ENCODE results near the gene ESRRG. TPM values are rescaled to one million over a fixed set of nuclear protein-coding genes. Genes with fewer than 3 reads are reported as not detected.
A peak's percentile ranks its signal among the peaks of the same experiment; 100 is the strongest.

Gene ESRRG
- total RNA-seq (2012; rRNA removed): 0.25 and 0.44 TPM in 2 replicates

DNA sequence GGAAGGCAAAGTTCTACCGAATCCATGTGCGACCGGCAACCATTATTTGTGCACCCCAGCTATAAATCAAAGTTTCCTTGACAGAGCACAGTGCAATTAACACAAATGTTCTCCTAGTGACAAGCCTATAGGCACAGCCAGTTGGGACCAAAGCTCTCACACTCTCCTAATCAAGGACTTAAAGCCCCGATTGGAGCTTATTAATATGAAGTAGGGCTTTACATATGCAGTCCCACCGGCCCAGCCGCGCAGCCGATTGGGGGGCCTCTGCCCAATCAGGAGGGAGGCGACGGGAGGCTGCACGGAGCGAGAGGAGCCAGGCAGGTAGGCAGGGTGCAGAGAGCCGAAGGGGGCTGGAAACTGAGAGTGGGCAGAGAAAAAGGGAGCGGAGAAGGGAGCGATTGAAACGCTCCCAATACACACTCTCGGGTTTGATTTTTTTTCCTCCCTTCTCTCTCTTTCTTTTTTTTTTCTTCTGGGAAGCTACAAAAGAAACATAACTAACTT is at the start of gene ESRRG:
Gene ESRRG (minus strand): TSS at position 156 of the 507 bp plus-strand sequence. CDS start 130 bp downstream, at position 26.
- Histone ChIP-seq H3K36me3 (ENCODE audit: insufficient read depth, low read length) (no peaks in the 10 kb centered on the region), H3K27me3 (ENCODE audit: control insufficient read depth, insufficient read depth, low read length) (no peaks in the 10 kb centered on the region), H3K9ac (ENCODE audit: low read depth, low read length) (peak within 1 kb of the TSS; percentile 48), H3K4me3 (ENCODE audit: low read length) (peak within 1 kb of the TSS; percentile 80), H3K9me3 (replicated peaks; ENCODE audit: low read length) (no peaks in the 10 kb centered on the region), H3K4me1 (ENCODE audit: control insufficient read depth, insufficient read depth, low read length) (peaks cover 4% of the 10 kb centered on the region), H3K4me2 (ENCODE audit: low read length) (peak within 1 kb of the TSS; percentile 96)

- no peaks in the 10 kb centered on the region for H3K4me1 ChIP-seq (ENCODE audit: control insufficient read depth, insufficient read depth, low read length)
- H3K36me3 ChIP-seq (ENCODE audit: insufficient read depth, low read length): no peaks in the 10 kb centered on the region
- no peaks in the 10 kb centered on the region for H3K27me3 ChIP-seq (ENCODE audit: control insufficient read depth, insufficient read depth, low read length)
- no peak overlapping the region for H3K4me3 ChIP-seq (ENCODE audit: low read length)
- H3K4me2 ChIP-seq (ENCODE audit: low read length): no peak overlapping the region
- no peaks in the 10 kb centered on the region for H3K9me3 ChIP-seq (replicated peaks; ENCODE audit: low read length)
- H3K9ac ChIP-seq (ENCODE audit: low read depth, low read length): no peak overlapping the region
Measured at GRCh38 chr1:216771922-216772321, 48.7 kb upstream of the ESRRG start.

DNA sequence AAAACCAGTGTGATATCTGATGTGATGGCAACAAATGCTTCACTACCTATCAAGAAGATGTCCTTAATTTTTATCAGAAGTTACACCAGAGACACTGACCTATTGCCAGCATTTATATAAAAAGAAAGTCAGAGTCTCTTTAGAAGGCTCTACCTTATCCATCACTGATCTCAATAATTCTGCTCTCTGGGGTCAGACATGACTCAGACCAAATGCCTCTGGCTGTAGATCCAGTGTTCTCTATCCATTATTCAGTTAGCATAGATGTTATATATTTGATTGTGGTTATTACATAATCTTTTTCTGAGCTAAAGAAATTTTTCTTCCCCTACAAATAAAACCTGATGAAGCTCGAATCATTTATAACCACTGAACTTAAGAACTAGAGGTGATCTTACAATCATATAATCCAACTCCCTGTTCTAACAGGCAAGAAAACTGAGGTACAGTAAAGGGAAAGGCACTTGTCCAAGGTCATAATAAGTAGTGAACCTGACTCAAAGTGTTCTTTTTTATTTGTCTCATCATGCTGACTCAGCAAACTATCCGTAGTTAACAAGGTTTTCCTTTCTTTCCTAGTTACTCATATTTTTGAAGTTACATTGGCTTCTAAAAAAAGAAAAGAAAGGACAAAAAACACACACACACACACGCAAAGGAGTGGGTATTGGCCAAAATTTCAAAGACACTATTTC is 43.6 kb upstream of the ESRRG start:
- H3K4me3 ChIP-seq (ENCODE audit: low read length): no peak overlapping the region
- no peaks in the 10 kb centered on the region for H3K27me3 ChIP-seq (ENCODE audit: control insufficient read depth, insufficient read depth, low read length)
- no peaks in the 10 kb centered on the region for H3K9me3 ChIP-seq (replicated peaks; ENCODE audit: low read length)
- H3K4me1 ChIP-seq (ENCODE audit: control insufficient read depth, insufficient read depth, low read length): no peaks in the 10 kb centered on the region
- H3K4me2 ChIP-seq (ENCODE audit: low read length): no peak overlapping the region
- H3K9ac ChIP-seq (ENCODE audit: low read depth, low read length): no peak overlapping the region
- no peaks in the 10 kb centered on the region for H3K36me3 ChIP-seq (ENCODE audit: insufficient read depth, low read length)

GRCh38 chr1:216765346-216766300 is 42.4 kb upstream of the ESRRG start:
- Histone ChIP-seq H3K4me2 (ENCODE audit: low read length) (no peak overlapping the region), H3K36me3 (ENCODE audit: insufficient read depth, low read length) (no peaks in the 10 kb centered on the region), H3K9ac (ENCODE audit: low read depth, low read length) (no peak overlapping the region), H3K27me3 (ENCODE audit: control insufficient read depth, insufficient read depth, low read length) (no peaks in the 10 kb centered on the region), H3K4me3 (ENCODE audit: low read length) (no peak overlapping the region), H3K9me3 (replicated peaks; ENCODE audit: low read length) (no peaks in the 10 kb centered on the region), H3K4me1 (ENCODE audit: control insufficient read depth, insufficient read depth, low read length) (no peaks in the 10 kb centered on the region)

GRCh38 chr1:216758161-216758560 is 34.9 kb upstream of the ESRRG start:
- Histone ChIP-seq H3K9ac (ENCODE audit: low read depth, low read length) (no peak overlapping the region), H3K27me3 (ENCODE audit: control insufficient read depth, insufficient read depth, low read length) (no peaks in the 10 kb centered on the region), H3K4me3 (ENCODE audit: low read length) (no peak overlapping the region), H3K4me1 (ENCODE audit: control insufficient read depth, insufficient read depth, low read length) (no peaks in the 10 kb centered on the region), H3K36me3 (ENCODE audit: insufficient read depth, low read length) (no peaks in the 10 kb centered on the region), H3K4me2 (ENCODE audit: low read length) (no peak overlapping the region), H3K9me3 (replicated peaks; ENCODE audit: low read length) (no peaks in the 10 kb centered on the region)

GRCh38 chr1:216757110-216757509 is 33.9 kb upstream of the ESRRG start:
- Histone ChIP-seq H3K4me2 (ENCODE audit: low read length) (no peak overlapping the region), H3K27me3 (ENCODE audit: control insufficient read depth, insufficient read depth, low read length) (no peaks in the 10 kb centered on the region), H3K9ac (ENCODE audit: low read depth, low read length) (no peak overlapping the region), H3K36me3 (ENCODE audit: insufficient read depth, low read length) (no peaks in the 10 kb centered on the region), H3K4me3 (ENCODE audit: low read length) (no peak overlapping the region), H3K4me1 (ENCODE audit: control insufficient read depth, insufficient read depth, low read length) (no peaks in the 10 kb centered on the region), H3K9me3 (replicated peaks; ENCODE audit: low read length) (no peaks in the 10 kb centered on the region)

DNA sequence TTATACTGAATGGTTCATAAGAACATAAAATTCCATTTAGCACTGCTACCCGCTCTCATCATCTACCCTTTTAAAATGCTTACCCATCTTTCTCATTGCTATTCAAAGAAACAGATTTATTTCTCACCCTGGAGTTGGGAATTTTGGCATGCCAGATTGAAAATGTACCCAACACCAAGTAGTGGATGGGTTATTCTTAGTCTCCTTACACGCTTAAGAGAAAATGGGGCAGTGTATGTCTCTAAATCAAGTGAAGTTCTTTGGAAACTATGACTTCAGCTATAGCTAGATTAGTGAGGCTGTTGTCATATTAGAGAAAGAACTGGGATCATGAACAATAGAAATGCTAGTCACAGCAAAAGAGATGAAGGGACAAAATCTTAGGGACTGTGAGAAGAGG is 27.7 kb upstream of the ESRRG start:
- H3K4me1 ChIP-seq (ENCODE audit: control insufficient read depth, insufficient read depth, low read length): no peaks in the 10 kb centered on the region
- H3K9me3 ChIP-seq (replicated peaks; ENCODE audit: low read length): no peaks in the 10 kb centered on the region
- no peak overlapping the region for H3K4me3 ChIP-seq (ENCODE audit: low read length)
- no peaks in the 10 kb centered on the region for H3K27me3 ChIP-seq (ENCODE audit: control insufficient read depth, insufficient read depth, low read length)
- H3K4me2 ChIP-seq (ENCODE audit: low read length): no peak overlapping the region
- no peaks in the 10 kb centered on the region for H3K36me3 ChIP-seq (ENCODE audit: insufficient read depth, low read length)
- H3K9ac ChIP-seq (ENCODE audit: low read depth, low read length): no peak overlapping the region

DNA sequence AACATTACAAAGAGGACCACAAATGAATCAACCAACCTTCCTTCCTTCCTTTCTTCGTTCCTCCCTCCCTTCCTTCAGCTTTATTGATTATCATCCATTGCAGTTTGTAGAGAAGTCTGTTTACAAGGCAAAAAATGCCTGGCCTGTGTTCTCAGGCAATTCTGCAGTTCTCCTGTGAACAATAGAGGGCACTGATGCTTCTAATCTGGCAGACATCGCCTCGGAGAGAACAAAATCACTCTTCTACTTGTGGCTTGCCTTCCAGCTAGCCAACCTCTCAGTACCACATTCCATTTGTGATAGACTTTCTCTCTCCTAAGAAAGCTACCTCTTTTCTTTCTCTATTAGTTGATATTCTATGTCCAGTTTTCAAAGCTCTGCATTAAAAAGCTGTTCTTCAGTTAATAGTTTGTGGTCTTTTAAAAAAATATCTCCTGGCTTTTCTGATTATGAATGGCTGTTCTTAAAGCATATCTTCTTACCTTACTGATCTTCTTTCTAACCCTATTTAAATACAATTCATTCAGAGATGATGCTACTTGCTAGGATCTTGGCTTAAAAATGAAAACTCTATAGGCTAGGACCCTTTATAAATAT is 26.9 kb upstream of the ESRRG start:
- Histone ChIP-seq H3K27me3 (ENCODE audit: control insufficient read depth, insufficient read depth, low read length) (no peaks in the 10 kb centered on the region), H3K4me3 (ENCODE audit: low read length) (no peak overlapping the region), H3K9me3 (replicated peaks; ENCODE audit: low read length) (no peaks in the 10 kb centered on the region), H3K4me2 (ENCODE audit: low read length) (no peak overlapping the region), H3K9ac (ENCODE audit: low read depth, low read length) (no peak overlapping the region), H3K36me3 (ENCODE audit: insufficient read depth, low read length) (no peaks in the 10 kb centered on the region), H3K4me1 (ENCODE audit: control insufficient read depth, insufficient read depth, low read length) (no peaks in the 10 kb centered on the region)

GRCh38 chr1:216749232-216749631 is 26.0 kb upstream of the ESRRG start:
- Histone ChIP-seq H3K9me3 (replicated peaks; ENCODE audit: low read length) (no peaks in the 10 kb centered on the region), H3K9ac (ENCODE audit: low read depth, low read length) (no peak overlapping the region), H3K4me2 (ENCODE audit: low read length) (no peak overlapping the region), H3K36me3 (ENCODE audit: insufficient read depth, low read length) (no peaks in the 10 kb centered on the region), H3K4me1 (ENCODE audit: control insufficient read depth, insufficient read depth, low read length) (no peaks in the 10 kb centered on the region), H3K4me3 (ENCODE audit: low read length) (no peak overlapping the region), H3K27me3 (ENCODE audit: control insufficient read depth, insufficient read depth, low read length) (no peaks in the 10 kb centered on the region)

DNA sequence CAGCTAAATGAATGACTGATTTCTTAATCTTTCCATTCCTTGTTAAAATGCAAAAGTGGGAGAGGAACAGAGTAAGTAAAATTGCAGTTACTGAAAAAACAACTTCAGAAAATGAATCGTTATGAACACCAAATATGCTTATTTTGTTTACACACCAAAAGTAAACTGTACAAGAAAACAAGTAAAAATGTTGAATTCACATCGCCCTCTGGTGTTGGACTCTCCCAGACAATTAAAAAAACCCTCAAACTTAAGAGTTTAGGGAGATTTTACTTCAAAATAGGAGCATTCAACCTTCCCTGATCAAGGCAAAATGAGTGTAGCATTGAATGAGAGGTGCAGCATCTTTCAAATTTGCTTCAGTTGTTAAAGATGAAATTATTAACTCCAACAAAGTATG is 19.4 kb upstream of the ESRRG start:
- no peaks in the 10 kb centered on the region for H3K27me3 ChIP-seq (ENCODE audit: control insufficient read depth, insufficient read depth, low read length)
- H3K4me1 ChIP-seq (ENCODE audit: control insufficient read depth, insufficient read depth, low read length): no peaks in the 10 kb centered on the region
- H3K9ac ChIP-seq (ENCODE audit: low read depth, low read length): no peak overlapping the region
- H3K9me3 ChIP-seq (replicated peaks; ENCODE audit: low read length): no peaks in the 10 kb centered on the region
- H3K4me2 ChIP-seq (ENCODE audit: low read length): no peak overlapping the region
- no peaks in the 10 kb centered on the region for H3K36me3 ChIP-seq (ENCODE audit: insufficient read depth, low read length)
- no peak overlapping the region for H3K4me3 ChIP-seq (ENCODE audit: low read length)

DNA sequence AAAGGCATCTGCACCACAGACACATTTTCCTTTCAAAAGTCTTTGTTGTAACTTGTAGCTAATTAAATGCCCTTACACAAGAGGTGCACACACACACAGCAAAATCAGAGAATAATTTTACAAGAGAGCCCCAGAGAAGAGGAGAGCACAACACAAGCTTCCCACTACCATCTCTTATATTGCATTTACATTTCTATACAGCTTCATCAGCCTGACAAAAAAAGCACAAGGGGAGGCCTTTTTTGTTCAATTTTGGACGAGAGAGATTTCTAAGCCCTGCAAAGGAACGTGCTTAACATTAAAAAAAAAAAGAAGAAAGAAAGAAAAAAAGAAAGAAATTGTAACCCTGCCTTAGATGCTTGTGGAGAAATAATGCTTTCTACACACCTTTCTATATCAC is 17.1 kb upstream of the ESRRG start:
- Histone ChIP-seq H3K27me3 (ENCODE audit: control insufficient read depth, insufficient read depth, low read length) (no peaks in the 10 kb centered on the region), H3K4me3 (ENCODE audit: low read length) (no peak overlapping the region), H3K4me1 (ENCODE audit: control insufficient read depth, insufficient read depth, low read length) (no peaks in the 10 kb centered on the region), H3K4me2 (ENCODE audit: low read length) (no peak overlapping the region), H3K9me3 (replicated peaks; ENCODE audit: low read length) (no peaks in the 10 kb centered on the region), H3K9ac (ENCODE audit: low read depth, low read length) (no peak overlapping the region), H3K36me3 (ENCODE audit: insufficient read depth, low read length) (no peaks in the 10 kb centered on the region)

All from skeletal muscle satellite cell (primary cell).